Activated CD4-positive, alpha-beta T cell treated with anti-CD3 and anti-CD28 coated beads, Interleukin-2, amount 50 U/mL, for 1 hour (primary cell): ENCODE data around the gene CCDC188.

Experiments used
- DNase-seq: peaks from one replicate; pipeline ENCODE4 v3.0.0-alpha.2; 2020

Gene CCDC188

GRCh38 chr22:20147237-20147988 is 3.4 kb downstream of the CCDC188 start:
- no peak for DNase-seq

- no peak for DNase-seq
Observed at GRCh38 chr22:20146777-20147176, 4.1 kb downstream of the CCDC188 start.

GRCh38 chr22:20145832-20146223 is 5.0 kb downstream of the CCDC188 start:
- DNase-seq, result no peak

GRCh38 chr22:20145206-20145831 is 5.5 kb downstream of the CCDC188 start:
- DNase-seq, result no peak

GRCh38 chr22:20143883-20144665 is 6.8 kb downstream of the CCDC188 start:
- no peak for DNase-seq

- DNase-seq, result no peak
Observed at GRCh38 chr22:20142711-20143621, 7.9 kb downstream of the CCDC188 start.

GRCh38 chr22:20141186-20142077 is 9.4 kb downstream of the CCDC188 start:
- no peak for DNase-seq

GRCh38 chr22:20140521-20140964 is 10.3 kb downstream of the CCDC188 start:
- no peak for DNase-seq

GRCh38 chr22:20140107-20140445 is 10.8 kb downstream of the CCDC188 start:
- DNase-seq, result no peak

- no peak for DNase-seq
Observed at GRCh38 chr22:20139391-20140106, 11.3 kb downstream of the CCDC188 start.

GRCh38 chr22:20138868-20139267 is 12.0 kb downstream of the CCDC188 start:
- no peak for DNase-seq

GRCh38 chr22:20138417-20138738 is 12.5 kb downstream of the CCDC188 start:
- no peak for DNase-seq

GRCh38 chr22:20137671-20138416 is 13.0 kb downstream of the CCDC188 start:
- DNase-seq, result no peak

GRCh38 chr22:20137113-20137512 is 13.7 kb downstream of the CCDC188 start:
- no peak for DNase-seq

GRCh38 chr22:20136603-20136873 is 14.3 kb downstream of the CCDC188 start:
- no peak for DNase-seq

GRCh38 chr22:20135806-20136602 is 14.9 kb downstream of the CCDC188 start:
- no peak for DNase-seq

GRCh38 chr22:20135265-20135664 is 15.6 kb downstream of the CCDC188 start:
- no peak for DNase-seq

GRCh38 chr22:20133930-20134549 is 16.8 kb downstream of the CCDC188 start:
- no peak for DNase-seq

- no peak for DNase-seq
Observed at GRCh38 chr22:20132686-20133246, 18.1 kb downstream of the CCDC188 start.
